GM21529 (cell line): ENCODE results near the gene ADCYAP1R1.

Experiments used
- ATAC-seq: cut with Tn5 transposase; IDR thresholded peaks from one replicate; pipeline ENCODE4 v1.9.1; 2021; ENCODE audit not compliant: unreplicated experiment

ADCYAP1R1 gene

GRCh38 chr7:31066516-31067130 is 14.5 kb downstream of the ADCYAP1R1 start:
- ATAC-seq = no peak

DNA sequence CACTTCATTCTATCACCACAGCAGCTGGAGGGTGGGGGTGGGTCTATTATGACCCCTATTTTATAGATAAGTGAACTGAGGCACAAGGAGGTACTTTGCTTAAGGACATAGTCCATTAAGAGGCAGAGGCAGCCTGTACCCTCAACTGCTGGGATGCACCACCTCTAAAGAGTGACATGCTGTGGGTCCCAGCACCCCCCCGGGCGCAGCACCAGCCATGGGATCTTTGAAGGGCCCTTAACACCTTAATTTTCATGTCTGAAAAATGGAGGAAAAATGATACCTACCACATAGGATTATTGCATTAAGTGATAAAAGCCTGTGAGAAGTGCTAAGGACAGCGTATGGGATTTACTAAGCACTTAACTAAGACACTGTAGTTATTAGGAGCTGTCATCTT is 15.4 kb downstream of the ADCYAP1R1 start:
- ATAC-seq = no peak

DNA sequence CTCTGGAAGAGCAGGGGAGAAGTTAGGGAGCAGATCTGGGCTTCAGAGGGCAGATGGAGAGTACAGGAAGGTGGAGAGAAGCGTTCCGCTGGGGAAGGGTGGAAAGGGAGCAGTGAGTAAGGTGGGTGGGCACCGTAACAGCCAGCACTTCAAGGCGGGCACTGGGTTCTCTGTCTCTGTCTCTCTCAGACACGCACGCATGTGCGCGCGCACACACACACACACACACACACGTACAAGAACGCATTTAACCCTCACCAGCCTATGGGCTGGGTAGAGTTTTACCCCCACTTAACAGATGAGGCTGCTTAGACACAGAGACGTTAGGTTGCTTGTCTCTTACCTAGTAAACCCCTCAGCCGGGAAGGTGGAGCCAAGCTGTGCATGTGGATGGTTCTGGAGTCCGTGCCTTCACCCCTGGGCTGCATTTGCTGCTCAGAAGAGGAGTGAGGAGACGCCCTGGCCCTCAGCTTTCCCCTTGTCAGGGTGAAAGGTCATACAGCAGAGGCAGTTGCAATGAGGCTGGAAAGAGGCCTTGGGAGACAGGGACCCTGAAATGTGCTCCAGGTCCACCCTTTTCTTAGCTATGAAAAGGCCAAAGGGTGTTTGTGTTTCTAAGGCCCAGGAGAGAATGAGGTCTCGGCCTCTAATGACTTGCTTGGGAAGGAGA is 16.0 kb downstream of the ADCYAP1R1 start:
- ATAC-seq = no peak

DNA sequence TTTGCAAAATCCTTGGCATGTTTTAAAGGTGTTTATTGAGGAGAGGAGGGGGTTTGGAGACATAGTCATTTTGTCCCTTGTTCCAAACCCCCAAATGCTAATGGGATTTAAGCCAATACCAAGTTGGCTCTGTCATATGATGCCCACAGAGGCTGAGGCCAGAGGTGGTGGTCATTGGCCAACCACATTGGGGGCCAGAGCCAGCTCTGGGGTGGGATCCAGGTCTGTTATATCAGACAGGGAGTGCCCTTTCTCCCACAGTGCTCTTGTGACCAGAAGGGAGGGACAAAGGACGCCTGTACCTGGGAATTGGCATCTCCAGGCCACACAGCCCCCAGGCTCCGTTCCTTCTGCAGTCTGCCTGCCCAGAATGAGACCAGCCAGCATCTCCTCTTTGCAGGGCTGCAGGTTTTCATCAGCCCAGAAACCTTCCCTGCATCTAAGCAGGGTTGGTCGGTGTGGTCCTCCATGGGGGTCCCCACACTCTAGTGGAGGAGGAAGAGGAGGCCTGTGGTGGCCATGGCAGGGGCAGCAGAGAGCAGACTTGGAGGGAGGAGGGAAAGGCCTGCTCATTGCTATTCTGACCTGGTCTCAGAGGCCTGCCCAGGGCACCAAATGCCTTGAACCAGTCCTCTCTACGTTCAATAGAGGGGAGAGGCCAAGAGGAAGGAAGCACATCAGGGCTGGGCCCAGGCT is 17.9 kb downstream of the ADCYAP1R1 start:
- no peak for ATAC-seq

- no peak for ATAC-seq
These were observed 19.0 kb downstream of the ADCYAP1R1 start for GRCh38 chr7:31070991-31071644.

GRCh38 chr7:31071645-31072029 is 19.5 kb downstream of the ADCYAP1R1 start:
- ATAC-seq = no peak

- ATAC-seq = no peak
These were observed 21.4 kb downstream of the ADCYAP1R1 start for GRCh38 chr7:31073326-31074119.

GRCh38 chr7:31074120-31074383 is 21.9 kb downstream of the ADCYAP1R1 start:
- ATAC-seq = no peak

- ATAC-seq = no peak
These were observed 22.4 kb downstream of the ADCYAP1R1 start for GRCh38 chr7:31074403-31075085.

DNA sequence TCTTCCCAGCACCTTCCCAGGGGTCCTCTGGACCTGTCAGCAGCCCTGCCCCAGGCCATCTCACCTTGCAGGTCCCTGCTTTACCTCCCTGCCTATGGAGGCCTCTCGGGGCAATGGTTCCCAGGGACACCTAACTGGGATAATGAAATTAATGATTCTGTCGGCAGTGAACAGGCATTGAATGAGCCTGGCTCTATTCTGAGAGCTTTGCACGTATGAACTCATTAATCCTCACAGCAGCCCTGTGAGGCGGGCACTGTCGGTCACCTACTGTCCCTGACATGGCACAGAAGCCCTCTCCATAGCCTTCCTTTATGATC is 22.9 kb downstream of the ADCYAP1R1 start:
- ATAC-seq = no peak

DNA sequence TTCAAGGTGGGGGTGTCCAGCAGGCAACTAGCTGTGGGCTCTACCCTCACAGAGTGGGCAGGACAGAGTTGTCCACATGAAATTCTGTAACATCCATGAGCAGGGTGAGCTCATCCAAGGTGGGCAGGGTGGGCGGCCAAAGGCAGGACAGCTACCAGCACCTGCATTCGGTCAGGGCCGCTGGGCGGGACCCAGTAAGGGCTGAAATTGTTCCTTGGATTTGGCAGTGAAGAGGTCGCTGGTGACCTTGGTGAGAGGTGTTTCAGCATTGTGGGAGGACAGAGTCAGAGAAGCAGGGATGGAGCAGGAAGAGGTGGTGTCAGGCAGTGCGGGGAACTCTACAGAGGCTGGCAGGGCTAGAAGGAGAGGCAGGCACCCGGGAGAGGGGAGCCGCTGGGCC is 23.9 kb downstream of the ADCYAP1R1 start:
- ATAC-seq = no peak

GRCh38 chr7:31076641-31077310 is 24.7 kb downstream of the ADCYAP1R1 start:
- no peak for ATAC-seq

DNA sequence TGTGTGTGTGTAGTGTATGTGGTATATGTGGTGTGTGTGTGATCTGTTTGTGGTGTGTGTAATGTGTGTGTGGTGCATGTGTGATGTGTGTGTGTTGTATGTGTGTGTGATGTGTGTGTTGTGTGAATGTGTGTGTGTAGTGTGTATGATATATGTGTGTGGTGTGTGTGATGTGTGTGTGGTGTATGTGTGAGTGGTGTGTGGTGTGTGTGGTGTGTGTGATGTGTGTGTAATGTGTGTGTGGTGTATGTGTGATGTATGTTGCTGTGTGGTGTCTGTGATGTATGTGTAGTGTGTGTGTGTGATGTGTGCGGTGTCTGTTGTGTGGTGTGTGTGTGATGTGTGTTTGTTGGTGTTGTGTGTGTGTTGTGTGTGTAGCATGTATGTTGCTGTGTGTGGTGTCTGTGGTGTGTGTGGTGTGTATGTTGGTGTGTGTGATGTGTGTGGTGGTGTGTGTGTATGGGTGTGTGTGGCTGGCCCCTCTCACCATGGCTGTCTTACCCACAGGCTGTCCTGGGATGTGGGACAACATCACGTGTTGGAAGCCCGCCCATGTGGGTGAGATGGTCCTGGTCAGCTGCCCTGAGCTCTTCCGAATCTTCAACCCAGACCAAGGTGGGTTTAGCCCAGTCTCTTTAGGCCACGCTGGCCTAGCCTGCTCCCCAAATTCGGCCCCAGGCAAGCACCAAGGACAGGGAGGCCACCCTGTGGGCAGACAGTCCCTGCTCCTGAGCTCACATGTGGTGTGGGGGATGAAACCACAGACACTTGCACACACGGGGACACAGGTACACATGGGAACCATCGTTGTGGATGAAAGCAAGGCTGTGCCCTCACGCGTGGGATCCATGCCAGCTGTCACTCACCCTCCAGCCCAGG is 25.6 kb downstream of the ADCYAP1R1 start:
- no peak for ATAC-seq

GRCh38 chr7:31078363-31078990 is 26.4 kb downstream of the ADCYAP1R1 start:
- ATAC-seq = no peak

DNA sequence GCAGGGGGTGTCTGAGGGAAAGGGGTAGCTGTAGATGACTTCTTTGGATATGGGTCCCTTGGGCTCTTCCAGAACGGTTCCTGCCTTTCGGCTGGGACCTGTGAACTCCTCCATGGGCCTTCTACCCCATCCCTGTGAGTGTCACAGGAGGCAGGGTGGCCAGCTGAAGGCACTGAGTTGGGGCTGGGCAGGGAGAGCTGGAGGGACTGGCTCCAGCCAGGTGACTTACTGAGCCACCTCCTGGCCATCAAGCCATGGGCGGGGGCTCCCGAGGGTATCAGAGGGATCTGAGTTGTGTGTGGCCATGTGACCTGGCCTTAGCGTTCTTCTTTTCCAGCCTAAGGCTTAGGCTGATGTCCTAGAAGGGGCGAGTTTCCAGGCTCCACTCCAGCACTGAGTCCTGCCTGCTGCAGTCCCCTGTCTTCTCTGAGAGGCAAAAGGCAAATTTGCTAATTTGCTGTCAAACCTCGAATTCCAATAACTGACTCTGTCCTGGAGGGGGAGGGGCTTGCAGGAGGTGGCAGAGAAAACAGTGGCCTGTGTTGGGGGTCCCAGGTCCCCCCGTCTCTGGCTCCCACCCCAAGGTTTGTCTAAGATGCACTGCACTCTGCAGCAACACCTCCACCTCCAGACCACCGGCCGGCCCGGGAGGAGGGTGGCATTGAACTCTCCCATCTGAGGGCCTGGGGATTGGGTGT is 27.2 kb downstream of the ADCYAP1R1 start:
- ATAC-seq = no peak

- no peak for ATAC-seq
These were observed 27.9 kb downstream of the ADCYAP1R1 start for GRCh38 chr7:31079824-31080511.

DNA sequence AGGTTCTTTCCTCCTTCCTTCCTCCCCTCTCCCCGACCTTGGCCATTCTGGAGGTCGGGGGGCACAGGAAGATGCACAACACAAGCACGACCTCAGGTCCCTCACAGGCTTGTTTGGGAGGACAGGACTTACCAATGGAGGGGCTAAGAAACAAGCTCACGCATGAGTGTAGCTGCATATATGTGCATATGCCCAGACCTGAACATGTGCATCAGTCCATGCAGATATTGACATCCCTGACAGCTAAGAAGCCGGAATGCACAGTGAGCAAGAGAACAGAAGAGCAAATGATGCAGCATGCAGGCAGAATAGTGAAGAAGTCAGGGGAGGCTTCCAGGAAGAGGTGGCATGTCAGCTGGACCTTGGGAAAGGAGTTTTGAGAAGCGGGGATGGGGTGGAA is 28.7 kb downstream of the ADCYAP1R1 start:
- no peak for ATAC-seq

GRCh38 chr7:31082017-31082416 is 29.9 kb downstream of the ADCYAP1R1 start:
- ATAC-seq = no peak
